GF-D8 (cell line): ENCODE measurements around the gene SLC41A1.
"Not testable (repeated sequence)": the region's sequence is repeated elsewhere in the genome, so short reads cannot be mapped to it uniquely, and the experiment has no call there.

ENCODE experiments used
- DNase-seq: peaks from one replicate; lab custom pipeline; 2025; lab: John Stamatoyannopoulos, UW

The SLC41A1 gene

GRCh38 chr1:205812878-205813754 lies at the start of gene SLC41A1:
SLC41A1 (minus strand) TSS chr1:205813198; CDS start chr1:205810441, 2,757 bp downstream.
- DNase-seq: no peak

- no peak for DNase-seq
These were observed 48.5 kb upstream of the SLC41A1 start for GRCh38 chr1:205861540-205861939.

- no peak for DNase-seq
These were observed 45.4 kb upstream of the SLC41A1 start for GRCh38 chr1:205858141-205858961.

GRCh38 chr1:205857501-205857900 lies 44.5 kb upstream of the SLC41A1 start:
- DNase-seq: not testable (repeated sequence)

GRCh38 chr1:205856433-205856832 lies 43.4 kb upstream of the SLC41A1 start:
- no peak for DNase-seq

GRCh38 chr1:205852969-205853368 lies 40.0 kb upstream of the SLC41A1 start:
- DNase-seq: no peak

GRCh38 chr1:205851993-205852392 lies 39.0 kb upstream of the SLC41A1 start:
- no peak for DNase-seq

GRCh38 chr1:205849619-205850355 lies 36.8 kb upstream of the SLC41A1 start, which contains the start of gene PM20D1:
PM20D1 (minus strand) TSS chr1:205850132; CDS start chr1:205850072, 60 bp downstream.
- no peak for DNase-seq

- DNase-seq: no peak
These were observed 30.2 kb upstream of the SLC41A1 start for GRCh38 chr1:205843036-205843859.

- no peak for DNase-seq
These were observed 29.2 kb upstream of the SLC41A1 start for GRCh38 chr1:205842229-205842628.

- DNase-seq: no peak
These were observed 27.3 kb upstream of the SLC41A1 start for GRCh38 chr1:205840146-205840923.

GRCh38 chr1:205837382-205837970 lies 24.5 kb upstream of the SLC41A1 start:
- DNase-seq: no peak

GRCh38 chr1:205834751-205835150 lies 21.8 kb upstream of the SLC41A1 start:
- DNase-seq: no peak

GRCh38 chr1:205832326-205832751 lies 19.3 kb upstream of the SLC41A1 start:
- DNase-seq: no peak

- no peak for DNase-seq
These were observed 14.6 kb upstream of the SLC41A1 start for GRCh38 chr1:205827623-205828022.

- no peak for DNase-seq
These were observed 14.0 kb upstream of the SLC41A1 start for GRCh38 chr1:205826995-205827394.

GRCh38 chr1:205826016-205826806 lies 13.2 kb upstream of the SLC41A1 start:
- DNase-seq: no peak

- DNase-seq: no peak
These were observed 11.2 kb upstream of the SLC41A1 start for GRCh38 chr1:205824180-205824579.

GRCh38 chr1:205823260-205823659 lies 10.3 kb upstream of the SLC41A1 start:
- DNase-seq: not testable (repeated sequence)
